HepG2 (cell line): ENCODE measurements around the gene ZCCHC3. TPM values are rescaled to one million over a fixed set of nuclear protein-coding genes. Genes with fewer than 3 reads are reported as not detected.

Experiments used
- ARNT ChIP-seq: fragments of 450-650 bp; IDR thresholded peaks from 2 replicates; pipeline ENCODE4 v1.6.1; 2017
- ATF7 ChIP-seq, 2 experiments: fragments of 450-650 bp in 1 of 2; sonication (generic) in 1 of 2; formaldehyde crosslinking in 1 of 2; IDR thresholded peaks; 2 replicates each; pipeline versions ENCODE4 v1.4.0 to v1.6.1; 2016 to 2020; ENCODE audit warnings: antibody characterized with exemption in 1 of 2, mild to moderate bottlenecking in 1 of 2, missing genetic modification reagents in 1 of 2
- EEA1 ChIP-seq: sonication (generic); formaldehyde crosslinking; IDR thresholded peaks from 2 replicates; pipeline ENCODE4 v1.5.1; 2020; ENCODE audit warnings: mild to moderate bottlenecking, missing genetic modification reagents, borderline replicate concordance
- POGK ChIP-seq: sonication (generic); formaldehyde crosslinking; conservative IDR thresholded peaks from 2 replicates; pipeline ENCODE4 v1.8.0; 2022; ENCODE audit warnings: mild to moderate bottlenecking, moderate library complexity, missing genetic modification reagents
- PTBP1 ChIP-seq: fragments of 200-400 bp; formaldehyde crosslinking; IDR thresholded peaks from 2 replicates; pipeline ENCODE4 v1.6.1; 2018; ENCODE audit warnings: low read length, low read depth; ENCODE audit not compliant: poor library complexity, severe bottlenecking
- ZFAT ChIP-seq: sonication (generic); formaldehyde crosslinking; conservative IDR thresholded peaks from 2 replicates; pipeline ENCODE4 v1.8.1; 2023; ENCODE audit warnings: missing genetic modification reagents, inconsistent platforms
- ZGPAT ChIP-seq: IDR thresholded peaks from 2 replicates; pipeline ENCODE4 v1.6.1; 2016; ENCODE audit warnings: mild to moderate bottlenecking
- ZNF362 ChIP-seq: sonication (generic); formaldehyde crosslinking; IDR thresholded peaks from 2 replicates; pipeline ENCODE4 v1.4.0; 2020; ENCODE audit warnings: missing genetic modification reagents, mild to moderate bottlenecking, borderline replicate concordance
- ZNF552 ChIP-seq: sonication (generic); formaldehyde crosslinking; IDR thresholded peaks from 2 replicates; pipeline ENCODE4 v1.9.0; 2022; ENCODE audit warnings: missing genetic modification reagents, mild to moderate bottlenecking, borderline replicate concordance
- ZNF891 ChIP-seq: sonication (generic); formaldehyde crosslinking; IDR thresholded peaks from 2 replicates; pipeline ENCODE4 v1.5.0; 2020; ENCODE audit warnings: mild to moderate bottlenecking, missing genetic modification reagents
- polyA plus RNA-seq, 8 experiments: library from polyadenylated mRNA; depleted of rRNA in 3 of 8; stranded (reverse) in 7 of 8; unstranded in 1 of 8; fragments of >200 nt; fragmentation: Illumina TruSeq in 4 of 8; extraction: Trizol in 4 of 8; gene quantifications; 2 replicates each; pipeline versions ENCODE4 v1.2.1 to v1.2.3, GENCODE V29; 2011 to 2016; ENCODE audit warnings: low read depth in 4 of 8, missing spikeins in 1 of 8, mixed read lengths in 1 of 8; ENCODE audit not compliant: insufficient read depth in 1 of 8
- total RNA-seq, 5 experiments: library from RNA; depleted of rRNA; stranded (reverse); fragments of >200 nt; fragmentation: Illumina TruSeq; extraction: Trizol; gene quantifications; 2 replicates each; pipeline ENCODE4 v1.2.3, GENCODE V29; 2016; ENCODE audit warnings: low read depth in 1 of 5
- TF ChIP-seq, protein P1 (sequence below): sonication (generic); formaldehyde crosslinking; IDR thresholded peaks from 2 replicates; pipeline ENCODE4 v1.5.1; 2020; ENCODE audit warnings: missing genetic modification reagents, mild to moderate bottlenecking, borderline replicate concordance
- TF ChIP-seq, protein P2 (sequence below): sonication (generic); formaldehyde crosslinking; IDR thresholded peaks from 2 replicates; pipeline ENCODE4 v1.4.0; 2020; ENCODE audit warnings: mild to moderate bottlenecking, low read depth, missing genetic modification reagents

Gene ZCCHC3
- total and polyA plus RNA-seq, 2 of the 13 experiments (the other 11 are each of a cell fraction or from before 2014, with no cell fraction given), result 46.6 to 63.0 TPM

- TF ChIP-seq PTBP1 (no peak), ATF7 (IDR thresholded peaks at IDR 0.05) (no peak; the same call in 1 of the 2 replicates), ATF7 (CRISPR knock-in tag; IDR thresholded peaks at IDR 0.05) (peak; percentile 77; the same call in 1 of the 2 replicates), ZFAT (CRISPR knock-in tag) (no peak), ZNF362 (CRISPR knock-in tag) (peak; percentile 86), EEA1 (no peak), ZGPAT (CRISPR knock-in tag) (peak; percentile 99), POGK (CRISPR knock-in tag) (peak; percentile 98), ARNT (peak; percentile 91; the same call in 1 of the 2 replicates), ZNF552 (CRISPR knock-in tag) (peak; percentile 82; the same call in 1 of the 2 replicates), ZNF891 (CRISPR knock-in tag) (no peak; the same call in 1 of the 2 replicates)
- TF ChIP-seq, protein P1, sequence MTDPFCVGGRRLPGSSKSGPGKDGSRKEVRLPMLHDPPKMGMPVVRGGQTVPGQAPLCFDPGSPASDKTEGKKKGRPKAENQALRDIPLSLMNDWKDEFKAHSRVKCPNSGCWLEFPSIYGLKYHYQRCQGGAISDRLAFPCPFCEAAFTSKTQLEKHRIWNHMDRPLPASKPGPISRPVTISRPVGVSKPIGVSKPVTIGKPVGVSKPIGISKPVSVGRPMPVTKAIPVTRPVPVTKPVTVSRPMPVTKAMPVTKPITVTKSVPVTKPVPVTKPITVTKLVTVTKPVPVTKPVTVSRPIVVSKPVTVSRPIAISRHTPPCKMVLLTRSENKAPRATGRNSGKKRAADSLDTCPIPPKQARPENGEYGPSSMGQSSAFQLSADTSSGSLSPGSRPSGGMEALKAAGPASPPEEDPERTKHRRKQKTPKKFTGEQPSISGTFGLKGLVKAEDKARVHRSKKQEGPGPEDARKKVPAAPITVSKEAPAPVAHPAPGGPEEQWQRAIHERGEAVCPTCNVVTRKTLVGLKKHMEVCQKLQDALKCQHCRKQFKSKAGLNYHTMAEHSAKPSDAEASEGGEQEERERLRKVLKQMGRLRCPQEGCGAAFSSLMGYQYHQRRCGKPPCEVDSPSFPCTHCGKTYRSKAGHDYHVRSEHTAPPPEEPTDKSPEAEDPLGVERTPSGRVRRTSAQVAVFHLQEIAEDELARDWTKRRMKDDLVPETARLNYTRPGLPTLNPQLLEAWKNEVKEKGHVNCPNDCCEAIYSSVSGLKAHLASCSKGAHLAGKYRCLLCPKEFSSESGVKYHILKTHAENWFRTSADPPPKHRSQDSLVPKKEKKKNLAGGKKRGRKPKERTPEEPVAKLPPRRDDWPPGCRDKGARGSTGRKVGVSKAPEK (CRISPR knock-in tag), result 0 out of 2 replicates have a peak, but pooled peaks have one; percentile 33
- TF ChIP-seq, protein P2, sequence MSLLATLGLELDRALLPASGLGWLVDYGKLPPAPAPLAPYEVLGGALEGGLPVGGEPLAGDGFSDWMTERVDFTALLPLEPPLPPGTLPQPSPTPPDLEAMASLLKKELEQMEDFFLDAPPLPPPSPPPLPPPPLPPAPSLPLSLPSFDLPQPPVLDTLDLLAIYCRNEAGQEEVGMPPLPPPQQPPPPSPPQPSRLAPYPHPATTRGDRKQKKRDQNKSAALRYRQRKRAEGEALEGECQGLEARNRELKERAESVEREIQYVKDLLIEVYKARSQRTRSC, result peak; percentile 77
Measured at GRCh38 chr20:347640-348484, 50.5 kb downstream of the ZCCHC3 start (continued).
